EL (cell line): ENCODE results near the gene PWWP2A.
A peak's percentile ranks its signal among the peaks of the same experiment; 100 is the strongest.

Experiments used
- DNase-seq: peaks from one replicate; pipeline ENCODE4 v3.0.0-alpha.2; 2016

The PWWP2A gene

DNA sequence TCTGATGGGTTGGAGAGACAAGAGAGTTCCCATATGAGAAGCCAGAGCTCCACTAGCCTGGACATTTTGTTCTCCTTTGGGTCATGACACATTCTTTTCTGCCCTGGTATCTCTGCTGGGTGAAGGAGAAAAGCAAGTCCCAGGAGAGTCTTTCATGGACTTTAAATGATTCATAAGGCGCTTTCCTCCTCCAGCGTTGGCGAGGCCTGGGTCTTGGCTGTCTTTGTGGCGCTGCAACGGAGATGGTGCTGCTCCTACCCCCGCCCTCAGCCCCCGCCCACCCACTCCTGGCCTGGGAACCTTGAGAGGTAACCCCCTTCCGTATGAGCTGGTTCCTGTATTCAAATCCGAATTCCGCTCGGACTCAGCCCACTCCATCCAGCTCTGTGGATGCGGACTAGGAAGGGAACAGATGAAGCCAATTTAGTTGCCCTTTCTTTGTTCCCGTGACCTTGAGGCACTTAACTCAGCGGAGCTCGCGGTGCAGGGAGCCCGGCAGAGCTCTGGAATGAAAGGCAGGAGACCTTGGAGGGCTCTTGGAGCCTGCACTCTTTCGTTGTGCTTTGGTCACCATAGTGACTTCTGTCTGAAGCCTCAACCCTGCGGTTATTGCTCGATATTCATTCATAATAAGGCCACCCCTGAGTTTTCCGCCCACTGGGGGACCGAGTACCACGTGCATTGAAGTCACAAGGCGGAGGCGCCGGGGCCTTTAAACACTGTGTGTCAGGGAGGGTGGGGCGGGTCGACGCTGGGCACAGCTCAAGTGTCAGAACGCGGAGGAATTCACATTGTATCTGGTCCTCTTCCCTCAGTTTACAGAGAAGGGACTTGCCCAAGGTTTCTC, 14.0 kb upstream of the PWWP2A start:
- no peak for DNase-seq

DNA sequence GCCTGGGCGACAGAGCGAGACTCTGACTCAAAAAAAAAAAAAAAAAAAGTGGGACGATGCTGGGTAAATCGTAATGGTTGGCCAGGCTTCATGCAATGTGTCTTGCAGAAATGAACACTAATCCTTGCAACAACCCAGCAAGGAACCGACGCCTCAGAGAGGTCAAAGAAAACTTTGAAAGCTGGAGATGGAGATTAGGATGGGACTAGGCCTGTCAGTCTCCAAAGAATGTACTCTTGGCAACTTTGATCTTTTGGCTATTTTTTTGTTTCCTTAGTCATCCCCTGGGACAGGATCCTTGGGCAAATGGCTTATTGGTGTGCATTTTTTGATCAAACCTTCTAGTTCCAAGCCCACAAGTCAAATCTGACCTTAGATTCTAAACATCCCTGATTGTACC, 10.6 kb upstream of the PWWP2A start:
- no peak for DNase-seq

DNA sequence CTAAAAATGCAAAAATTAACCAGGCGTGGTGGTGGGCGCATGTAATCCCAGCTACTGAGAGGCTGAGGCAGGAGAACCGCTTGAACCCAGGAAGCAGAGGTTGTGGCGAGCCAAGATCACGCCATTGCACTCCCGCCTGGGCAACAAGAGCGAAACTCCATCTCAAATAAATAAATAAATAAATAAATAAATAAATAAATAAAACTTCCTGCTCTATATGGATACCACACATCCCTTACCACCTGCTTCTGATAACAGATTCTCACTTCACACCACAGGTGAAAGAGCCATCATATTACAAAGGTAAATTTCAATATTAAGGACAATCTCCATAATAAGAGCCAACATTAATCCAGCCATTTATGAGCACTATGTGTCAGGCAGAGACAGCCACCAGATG, 9.4 kb upstream of the PWWP2A start:
- DNase-seq = no peak

DNA sequence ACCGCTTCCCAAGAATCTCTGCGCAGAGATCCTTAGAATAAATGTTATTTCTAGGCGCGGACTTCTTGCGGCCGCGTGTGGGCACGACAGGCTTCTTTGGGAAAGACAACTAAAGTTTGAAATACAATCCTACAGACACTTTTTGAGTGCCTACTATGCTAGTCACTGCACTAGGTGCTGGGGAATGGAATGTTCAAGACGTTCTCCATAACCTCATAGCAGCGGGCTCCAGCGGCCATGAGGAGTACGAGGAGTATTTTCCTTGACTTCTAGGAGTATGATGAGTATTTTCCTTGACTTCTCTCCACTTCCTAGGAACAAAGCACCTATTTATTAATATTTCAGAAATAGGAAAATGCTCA, 636 bp upstream of the PWWP2A start:
- no peak for DNase-seq

DNA sequence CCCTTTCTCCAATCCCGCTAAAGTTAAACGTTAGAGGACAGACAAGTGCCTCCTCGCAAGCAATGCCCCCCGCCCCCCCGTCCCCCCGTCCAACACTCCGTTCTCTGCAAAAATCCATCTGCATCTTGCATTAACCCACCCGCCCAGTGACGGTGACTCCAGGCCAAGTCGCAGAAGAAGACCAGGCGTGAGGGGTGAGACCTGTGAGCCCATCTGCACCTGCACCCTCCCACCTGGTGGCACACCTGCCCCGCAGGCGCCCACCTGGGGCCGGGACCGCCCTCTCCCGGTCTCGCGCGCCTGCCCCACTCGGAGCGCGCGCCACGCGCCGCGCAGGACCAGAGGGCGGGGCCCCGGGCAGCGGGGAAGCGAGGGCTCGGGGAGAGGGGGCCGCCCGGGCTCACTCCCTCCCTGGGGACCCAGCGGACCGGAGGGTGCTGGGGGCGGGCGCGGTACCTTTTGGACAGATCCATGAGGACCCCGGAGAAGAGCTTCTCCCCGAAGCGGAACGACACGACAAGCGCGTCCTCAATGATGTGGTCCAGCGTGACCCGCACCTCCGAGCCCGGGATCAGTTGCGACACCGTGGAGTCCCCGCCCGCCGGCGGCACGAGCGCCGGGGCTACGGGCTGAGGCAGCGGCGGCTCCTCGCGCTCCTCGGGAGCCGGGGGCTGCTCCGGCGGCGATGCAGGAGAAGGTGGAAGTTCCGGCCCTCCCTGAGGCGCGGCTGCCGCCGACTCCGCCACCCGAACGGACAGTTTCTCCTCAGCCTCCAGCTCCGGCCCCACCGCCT, 705 bp downstream of the PWWP2A start:
- DNase-seq = no peak

DNA sequence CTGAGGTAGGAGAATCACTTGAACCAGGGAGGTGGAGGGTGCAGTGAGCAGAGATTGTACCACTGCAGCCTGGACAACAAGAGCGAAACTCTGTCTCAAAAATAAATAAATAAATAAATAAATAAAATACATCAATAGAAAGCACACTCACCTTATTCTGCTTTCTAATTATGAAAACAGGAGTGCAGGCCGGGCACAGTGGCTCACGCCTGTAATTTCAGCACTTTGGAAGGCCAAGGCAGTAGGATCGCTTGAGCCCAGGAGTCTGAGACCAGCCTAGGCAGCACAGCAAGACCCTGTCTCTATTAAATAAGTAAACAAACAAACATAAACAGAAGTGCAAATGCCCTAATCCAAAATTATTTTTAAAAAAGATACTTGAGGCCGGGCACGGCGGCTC, 2.3 kb downstream of the PWWP2A start:
- no peak for DNase-seq

DNA sequence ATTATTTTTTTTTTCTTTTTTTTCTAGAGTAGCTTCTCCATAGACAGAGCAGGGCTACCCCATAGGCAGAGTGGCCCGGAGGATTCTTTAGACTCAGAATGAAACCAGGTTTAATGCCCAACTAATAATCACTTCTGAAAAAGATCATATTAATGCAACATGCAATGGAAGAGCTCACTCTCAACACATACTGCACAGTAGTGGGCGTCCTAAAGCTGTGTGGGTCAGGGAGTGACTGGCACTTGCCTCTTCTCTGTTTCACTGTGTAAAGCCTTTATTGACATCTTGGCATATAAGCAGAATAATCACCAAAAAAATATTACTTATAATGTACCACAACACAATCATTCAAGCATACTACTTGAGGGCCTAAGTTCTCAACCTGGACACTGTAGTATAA, 11.1 kb downstream of the PWWP2A start:
- no peak for DNase-seq

DNA sequence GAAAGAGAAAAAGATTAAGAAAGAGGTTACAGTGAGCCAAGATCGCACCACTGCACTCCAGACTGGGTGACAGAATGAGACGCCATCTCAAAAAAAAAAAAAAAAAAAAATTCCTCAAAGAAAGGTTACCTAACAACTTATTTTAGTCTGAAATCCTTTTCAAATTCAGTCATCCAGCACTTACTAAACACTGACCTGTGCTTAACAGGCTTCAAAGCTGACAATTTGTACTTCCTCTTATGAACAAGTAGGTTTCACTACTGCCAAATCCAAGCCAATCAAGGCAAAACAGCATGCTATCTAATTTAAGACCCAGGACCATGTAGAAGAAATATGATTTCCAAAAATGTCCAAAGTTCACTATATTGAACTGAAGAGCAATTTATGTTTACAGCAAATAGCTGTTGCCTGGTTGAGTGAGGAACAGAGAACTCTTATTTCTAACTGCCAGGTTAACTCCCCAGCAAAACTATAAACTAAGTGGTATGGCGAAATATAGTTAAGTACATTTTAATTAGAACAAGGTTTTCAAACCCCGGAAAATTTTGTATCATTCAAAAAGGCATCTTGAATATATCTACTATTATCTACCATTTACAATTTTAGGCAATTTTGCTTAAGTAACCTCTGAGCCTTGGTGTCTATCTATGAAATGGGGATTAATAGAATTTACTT, 13.4 kb downstream of the PWWP2A start:
- DNase-seq = no peak

DNA sequence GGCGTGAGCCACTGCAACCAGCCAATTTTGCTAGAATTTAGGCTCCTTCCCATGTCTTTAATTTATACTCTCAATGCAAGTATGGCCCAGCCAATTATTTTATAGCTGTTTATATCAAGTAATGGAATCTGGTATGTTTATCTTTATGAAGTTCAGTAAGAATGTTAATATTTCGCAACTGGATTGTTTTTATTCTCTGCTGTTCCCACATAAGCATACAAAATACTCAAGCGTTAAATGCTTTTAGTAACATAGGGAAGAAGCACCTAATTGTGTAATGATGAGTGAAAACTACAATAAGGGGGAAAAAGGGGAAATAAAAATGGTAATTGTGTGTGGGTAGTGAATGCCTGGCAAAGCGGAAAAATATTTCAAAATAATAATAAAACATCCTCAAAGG, 21.3 kb downstream of the PWWP2A start:
- peak; percentile 9 for DNase-seq

DNA sequence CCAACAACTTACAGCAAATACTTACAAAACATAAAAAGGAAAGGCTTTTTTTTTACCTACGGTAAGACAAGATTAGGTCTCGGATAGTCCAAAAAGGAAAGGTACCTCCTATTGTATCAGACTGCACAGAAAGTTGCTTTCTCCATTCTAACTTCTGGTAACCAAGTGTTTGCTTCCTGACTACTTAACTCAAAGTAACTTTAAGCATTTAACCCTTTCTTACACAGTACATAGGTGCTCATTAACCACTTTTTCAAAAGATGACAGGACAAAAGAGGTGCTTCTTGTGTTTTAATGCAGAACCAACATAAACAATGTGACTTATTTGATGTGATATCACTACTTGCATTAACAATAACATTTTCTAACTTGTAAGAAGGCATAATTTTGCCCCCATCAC, 23.1 kb downstream of the PWWP2A start:
- no peak for DNase-seq

DNA sequence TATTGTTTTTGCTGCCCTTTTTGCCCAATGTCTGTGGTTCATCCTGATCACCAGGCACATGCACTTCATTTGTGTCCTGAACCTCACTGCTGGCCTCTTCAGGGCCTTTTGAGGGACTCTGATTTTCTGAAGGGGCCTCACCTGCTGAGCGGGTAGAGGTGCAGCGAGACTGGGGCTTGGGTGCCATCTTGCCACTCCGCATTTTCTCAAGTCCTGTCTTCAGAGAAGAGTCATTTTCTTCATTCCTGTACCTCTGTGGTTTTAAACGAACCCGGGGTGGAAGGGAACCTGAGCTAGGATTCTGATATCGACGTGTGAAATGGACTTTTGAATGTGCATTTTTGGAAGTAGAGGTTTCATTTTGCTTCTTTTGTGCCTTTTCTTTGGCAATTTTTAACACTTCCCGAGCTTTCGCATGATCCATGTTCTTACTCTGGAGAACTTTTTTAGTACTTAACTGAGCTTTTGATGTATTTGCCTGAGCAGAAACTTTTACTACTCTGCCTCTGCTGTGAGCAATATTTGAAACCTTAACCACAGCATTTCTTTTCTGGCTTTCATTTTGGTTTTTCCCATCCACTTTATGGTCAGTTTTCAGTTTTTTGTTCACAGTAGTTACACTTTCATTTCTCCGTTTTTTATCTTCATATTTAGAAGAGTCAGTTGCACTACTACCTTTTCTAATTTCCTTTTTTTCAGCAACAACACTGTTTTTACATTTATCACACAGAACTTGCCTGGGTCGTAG, 26.1 kb downstream of the PWWP2A start:
- DNase-seq = no peak

DNA sequence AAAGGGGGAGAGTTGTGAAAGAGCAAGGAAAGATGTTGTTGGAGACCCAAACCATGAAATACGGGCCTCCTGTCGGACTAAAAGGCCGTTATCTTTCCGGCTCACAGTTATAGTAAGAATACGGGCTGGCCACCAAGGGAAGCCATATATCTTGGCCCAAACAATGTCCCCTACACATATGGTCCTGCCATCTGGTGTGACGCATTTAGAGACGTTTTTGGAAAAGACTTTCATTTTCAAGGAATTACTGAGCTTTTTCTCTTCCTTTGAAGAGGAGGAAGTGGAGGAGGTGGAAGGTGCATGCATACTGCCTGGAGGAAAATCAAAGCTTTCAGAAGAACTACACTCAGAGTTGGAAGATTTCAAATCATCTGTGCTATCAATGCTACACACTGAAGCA, 26.7 kb downstream of the PWWP2A start:
- DNase-seq = no peak

DNA sequence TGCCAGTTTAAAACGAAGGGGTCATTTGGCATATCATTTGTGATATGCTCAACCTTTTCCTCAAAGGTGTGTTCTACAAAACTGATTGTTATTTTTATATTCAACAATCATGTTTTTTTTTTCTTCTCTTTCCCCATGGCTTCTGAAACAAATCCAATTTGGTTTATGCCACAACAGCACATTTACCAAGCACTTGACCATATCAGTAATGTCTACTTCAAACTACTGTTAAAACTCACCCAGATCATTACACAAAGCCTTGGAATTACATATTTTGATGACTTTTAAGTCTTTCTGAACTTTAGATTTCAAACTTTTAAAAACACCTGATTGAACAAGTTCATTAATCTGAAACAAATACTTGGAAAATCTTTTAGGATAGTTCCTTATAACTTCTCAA, 29.2 kb downstream of the PWWP2A start:
- DNase-seq = no peak

DNA sequence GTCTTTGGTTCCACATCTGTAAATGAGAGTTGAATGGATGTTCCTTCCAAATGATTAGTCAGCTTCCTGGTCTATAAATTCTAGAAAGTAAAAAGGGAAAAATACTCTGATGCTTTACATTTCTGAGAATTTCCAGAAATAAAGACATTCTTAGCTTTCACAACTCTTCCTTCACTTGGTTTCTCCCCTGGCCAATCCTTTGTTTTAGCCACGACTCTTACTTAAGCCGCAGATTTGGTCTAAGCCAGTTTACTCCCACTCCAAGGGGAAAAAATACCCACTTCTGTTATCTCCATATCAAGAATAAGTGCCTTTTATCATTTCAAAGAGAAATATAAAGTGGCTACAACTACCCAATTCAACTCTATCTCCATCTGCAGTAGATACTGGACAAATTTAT, 29.7 kb downstream of the PWWP2A start:
- no peak for DNase-seq

DNA sequence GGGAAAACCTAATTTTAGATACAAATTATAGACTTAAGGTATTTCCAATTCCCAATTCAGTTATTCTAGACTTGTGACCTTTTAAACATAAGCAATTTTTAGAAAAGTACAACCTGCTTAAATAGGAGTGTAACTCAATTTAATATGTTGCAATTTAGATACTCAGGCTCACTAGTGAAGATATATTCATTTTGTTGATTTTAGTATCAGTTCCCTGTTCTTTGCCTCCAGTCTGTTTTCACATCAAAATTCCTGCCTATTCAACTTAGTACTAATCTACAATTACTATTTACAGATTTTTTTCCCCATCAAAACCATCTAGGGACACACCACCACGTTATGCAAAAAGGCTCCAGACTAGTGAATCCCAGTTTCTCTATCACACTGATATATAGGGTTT, 30.4 kb downstream of the PWWP2A start:
- DNase-seq = no peak

DNA sequence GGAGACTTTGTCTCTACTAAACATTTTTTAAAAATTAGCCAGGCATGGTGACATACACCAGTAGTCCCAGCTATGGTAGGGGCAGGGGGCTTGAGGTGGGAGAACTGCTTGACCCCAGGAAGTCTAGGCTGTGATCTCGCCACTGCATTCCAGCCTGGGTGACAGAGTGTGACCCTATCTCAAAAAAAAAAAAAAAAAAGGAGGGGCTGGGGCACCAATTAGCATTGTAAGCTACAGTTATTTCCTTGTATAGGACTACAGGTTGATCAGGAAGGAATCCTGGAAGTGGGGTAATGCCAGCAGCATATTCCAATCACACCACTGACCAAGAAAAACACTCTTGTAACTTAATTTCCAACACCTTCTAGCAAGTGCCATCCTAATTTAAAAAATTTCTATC, 32.1 kb downstream of the PWWP2A start:
- no peak for DNase-seq

DNA sequence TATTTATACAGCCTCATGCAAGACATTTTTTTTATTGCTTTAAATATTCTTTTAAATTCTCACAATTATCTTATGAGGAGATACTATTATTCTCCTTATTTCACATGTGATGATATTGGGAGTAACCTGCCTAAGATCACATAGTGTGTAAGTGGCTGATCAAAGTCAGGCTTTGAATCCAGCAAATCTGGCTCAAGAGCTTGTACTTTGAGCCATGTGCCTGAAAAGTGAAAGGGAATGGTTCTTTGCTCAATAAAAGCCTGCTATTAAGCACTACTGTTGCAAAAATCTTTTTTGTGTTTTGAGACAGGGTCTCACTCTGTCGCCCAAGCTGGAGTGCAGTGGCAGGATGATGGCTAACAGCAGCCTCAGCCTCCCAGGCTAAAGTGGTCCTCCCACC, 35.1 kb downstream of the PWWP2A start:
- DNase-seq = no peak

DNA sequence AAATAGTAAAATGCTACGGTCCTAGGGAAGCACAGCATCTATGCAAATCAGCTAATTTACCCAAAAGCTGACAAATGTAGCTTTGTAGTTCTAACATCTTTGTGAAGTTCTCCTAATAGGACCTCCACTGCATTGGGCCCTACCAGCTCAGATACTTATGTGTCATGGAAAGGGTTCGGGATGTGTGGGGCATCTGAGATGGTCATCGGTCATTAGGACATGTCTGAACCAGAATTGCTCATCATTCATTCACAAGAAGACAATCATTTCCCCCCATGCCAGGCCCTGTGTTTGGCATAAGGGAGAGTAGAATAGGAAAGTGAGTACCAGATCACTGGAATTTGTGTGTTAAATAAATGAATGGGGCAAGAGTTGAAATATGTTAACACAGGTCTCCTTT, 35.7 kb downstream of the PWWP2A start:
- peak; percentile 76 for DNase-seq

DNA sequence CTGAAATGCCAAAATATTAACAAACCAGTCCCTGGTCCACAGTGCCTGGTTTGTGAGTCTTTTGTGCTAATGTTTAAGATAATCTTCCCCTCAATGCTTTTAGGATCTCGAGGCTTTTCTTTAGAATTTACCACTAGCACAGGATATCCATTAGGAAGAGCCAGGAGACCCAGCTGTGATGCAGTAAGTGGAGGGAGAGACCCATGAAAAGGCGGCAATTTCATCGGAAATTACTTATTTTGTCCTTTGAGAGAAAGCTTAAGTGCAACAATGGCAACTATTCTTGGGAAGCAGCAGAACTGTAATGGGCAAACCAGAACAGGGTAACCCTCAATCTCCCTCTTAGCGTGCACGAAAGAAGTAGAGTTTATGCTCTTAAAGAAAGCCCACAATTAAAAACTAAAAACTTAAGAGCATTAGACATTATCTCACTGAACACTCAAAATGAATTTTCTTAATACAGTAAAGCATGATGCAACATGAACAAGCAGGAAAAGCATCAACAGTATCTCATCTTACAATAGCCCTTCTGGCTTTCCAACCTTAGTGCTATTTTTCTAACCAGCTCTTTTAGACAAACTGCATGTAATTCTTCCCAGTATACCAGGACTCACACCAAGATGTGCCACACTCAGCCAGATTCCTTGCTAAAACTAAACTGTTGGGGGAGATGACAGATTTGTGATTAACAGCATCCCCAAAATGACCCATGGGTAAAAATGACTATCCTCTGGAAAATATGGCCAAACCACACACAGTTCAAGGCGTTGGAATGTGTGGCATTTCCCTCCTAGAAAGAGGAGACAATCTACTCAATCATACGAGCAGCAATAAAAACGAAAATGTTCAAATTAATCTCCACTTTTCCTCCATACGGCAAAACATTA, 36.4 kb downstream of the PWWP2A start:
- peak; percentile 92 for DNase-seq

DNA sequence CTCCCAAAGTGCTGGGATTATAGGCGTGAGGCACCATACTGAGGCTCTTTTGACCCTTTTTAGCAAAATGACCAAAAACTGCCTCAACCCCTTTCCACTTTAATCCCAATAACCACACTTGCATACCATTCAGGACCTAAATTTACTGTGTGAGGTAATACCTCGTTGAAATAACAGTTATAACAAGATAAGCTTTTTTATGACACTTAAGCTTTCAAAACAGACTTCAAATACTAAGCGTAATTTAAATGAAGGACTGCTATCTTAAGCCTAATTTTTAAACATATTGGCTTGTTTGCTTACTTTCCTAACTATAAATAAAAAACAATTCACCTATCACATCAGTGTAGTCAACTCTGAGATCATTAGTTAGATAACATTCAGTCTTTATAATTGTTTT, 37.8 kb downstream of the PWWP2A start:
- no peak for DNase-seq

DNA sequence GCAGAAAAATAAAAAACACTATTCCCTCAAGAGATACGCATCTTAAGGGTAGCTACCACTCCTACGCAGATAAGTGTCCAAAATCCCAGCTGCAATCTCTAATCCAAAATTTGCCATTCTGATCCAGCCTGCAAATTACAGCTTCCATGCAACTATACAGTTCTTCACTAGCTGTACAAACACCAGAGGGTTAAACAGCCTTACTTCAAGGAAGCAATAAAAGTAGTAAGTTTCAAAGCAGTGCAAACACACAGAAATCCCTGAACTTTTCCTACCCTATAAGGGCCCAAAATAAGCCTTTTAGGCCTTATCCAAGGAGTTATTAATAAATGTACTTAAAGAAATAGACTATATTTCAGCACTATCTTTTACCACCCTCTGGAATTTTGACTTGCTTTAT, 39.5 kb downstream of the PWWP2A start:
- no peak for DNase-seq

DNA sequence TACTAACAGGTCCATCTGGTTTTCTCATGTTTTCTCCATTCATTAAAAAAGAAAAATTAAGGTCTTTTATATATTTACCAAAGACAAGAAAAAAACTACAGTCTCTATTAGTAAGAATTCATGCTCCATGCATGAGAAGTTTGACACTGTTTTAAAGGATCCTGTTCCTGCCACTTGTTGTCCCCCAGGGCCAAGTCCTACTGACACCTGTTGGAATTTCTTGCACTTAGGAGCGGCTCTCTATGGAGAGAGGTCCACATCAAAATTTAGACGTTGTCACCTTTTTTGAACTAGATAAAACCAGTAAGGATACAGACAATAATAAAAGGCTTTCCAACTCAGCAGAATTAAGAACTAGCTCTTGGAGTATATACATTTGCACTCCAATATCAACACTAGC, 42.3 kb downstream of the PWWP2A start:
- DNase-seq = no peak
